Stimulated activated CD8-positive, alpha-beta memory T cell treated with anti-CD3 and anti-CD28 coated beads, Interleukin-4, amount 100 ng/mL, for 48 hours (primary cell): ENCODE results near the gene FAM3B.

Experiments
- DNase-seq: peaks from one replicate; pipeline ENCODE4 v3.0.0-alpha.2; 2020

Gene FAM3B

GRCh38 chr21:41369105-41369919 lies 52.7 kb downstream of the FAM3B start:
- peak; percentile 57 for DNase-seq

- DNase-seq = peak; percentile 66
Measured at GRCh38 chr21:41369920-41370839, 53.6 kb downstream of the FAM3B start.

- peak; percentile 19 for DNase-seq
Measured at GRCh38 chr21:41370840-41371684, 54.5 kb downstream of the FAM3B start.

- DNase-seq = no peak
Measured at GRCh38 chr21:41371685-41372030, 55.1 kb downstream of the FAM3B start.

- DNase-seq = peak; percentile 19
Measured at GRCh38 chr21:41373253-41373652, 56.7 kb downstream of the FAM3B start.

GRCh38 chr21:41373763-41374162 lies 57.2 kb downstream of the FAM3B start:
- DNase-seq = no peak

GRCh38 chr21:41374177-41374712 lies 57.6 kb downstream of the FAM3B start:
- DNase-seq = no peak

GRCh38 chr21:41374867-41375533 lies 58.4 kb downstream of the FAM3B start:
- DNase-seq = no peak

GRCh38 chr21:41375875-41376274 lies 59.3 kb downstream of the FAM3B start:
- DNase-seq = no peak

GRCh38 chr21:41377715-41378114 lies 61.1 kb downstream of the FAM3B start:
- no peak for DNase-seq

GRCh38 chr21:41378849-41379248 lies 62.2 kb downstream of the FAM3B start:
- no peak for DNase-seq

- DNase-seq = no peak
Measured at GRCh38 chr21:41379901-41380300, 63.3 kb downstream of the FAM3B start.

GRCh38 chr21:41381731-41382130 lies 65.1 kb downstream of the FAM3B start:
- no peak for DNase-seq

GRCh38 chr21:41387042-41387819 lies 70.6 kb downstream of the FAM3B start:
- DNase-seq = no peak

GRCh38 chr21:41387824-41388223 lies 71.2 kb downstream of the FAM3B start:
- DNase-seq = no peak

- DNase-seq = no peak
Measured at GRCh38 chr21:41388259-41388658, 71.7 kb downstream of the FAM3B start.

- DNase-seq = no peak
Measured at GRCh38 chr21:41390043-41390639, 73.5 kb downstream of the FAM3B start.

- DNase-seq = no peak
Measured at GRCh38 chr21:41393876-41394465, 77.4 kb downstream of the FAM3B start.

GRCh38 chr21:41396558-41397075 lies 80.0 kb downstream of the FAM3B start:
- DNase-seq = no peak

- no peak for DNase-seq
Measured at GRCh38 chr21:41397471-41397891, 80.9 kb downstream of the FAM3B start.
